ENCODE measurements around the gene PRRT2. TPM values are rescaled to one million over a fixed set of nuclear protein-coding genes. Genes with fewer than 3 reads are reported as not detected.

The PRRT2 gene
- total RNA-seq, 1 experiment from 2014 or later: not detected

DNA sequence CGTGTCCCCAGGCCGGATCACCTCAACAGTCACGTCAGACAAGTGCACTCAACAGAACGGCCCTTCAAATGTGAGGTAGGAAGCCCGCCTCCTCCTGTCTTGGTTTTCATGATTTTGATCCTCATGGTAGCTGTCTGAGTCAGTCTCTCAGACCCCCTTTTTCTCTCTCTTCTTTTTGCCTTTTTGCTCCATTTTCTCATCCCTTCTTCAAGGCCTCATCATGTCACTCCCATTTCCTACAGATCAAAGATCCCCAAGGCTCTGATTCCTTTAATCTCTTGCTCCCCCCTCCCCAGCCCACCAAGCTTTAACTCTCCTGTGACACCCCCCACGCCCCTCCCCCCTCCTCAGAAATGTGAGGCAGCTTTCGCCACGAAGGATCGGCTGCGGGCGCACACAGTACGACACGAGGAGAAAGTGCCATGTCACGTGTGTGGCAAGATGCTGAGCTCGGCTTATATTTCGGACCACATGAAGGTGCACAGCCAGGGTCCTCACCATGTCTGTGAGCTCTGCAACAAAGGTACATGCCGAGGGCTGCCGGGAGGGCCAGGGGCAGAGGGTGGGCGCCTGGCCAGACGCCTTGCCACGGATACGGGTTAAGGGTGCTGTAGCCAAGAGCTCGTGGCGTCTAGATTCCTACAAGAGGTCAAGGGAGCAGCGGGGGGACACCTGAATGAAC, 3.6 kb upstream of the PRRT2 start:
- DNase-seq (ENCODE audit: low read depth, low spot score): peak; percentile 20
- in situ Hi-C loops (cut with HindIII; ENCODE audit: low pct_unique_long_range_greater_than_20kb, low sequenced_read_pairs): no loop called here

DNA sequence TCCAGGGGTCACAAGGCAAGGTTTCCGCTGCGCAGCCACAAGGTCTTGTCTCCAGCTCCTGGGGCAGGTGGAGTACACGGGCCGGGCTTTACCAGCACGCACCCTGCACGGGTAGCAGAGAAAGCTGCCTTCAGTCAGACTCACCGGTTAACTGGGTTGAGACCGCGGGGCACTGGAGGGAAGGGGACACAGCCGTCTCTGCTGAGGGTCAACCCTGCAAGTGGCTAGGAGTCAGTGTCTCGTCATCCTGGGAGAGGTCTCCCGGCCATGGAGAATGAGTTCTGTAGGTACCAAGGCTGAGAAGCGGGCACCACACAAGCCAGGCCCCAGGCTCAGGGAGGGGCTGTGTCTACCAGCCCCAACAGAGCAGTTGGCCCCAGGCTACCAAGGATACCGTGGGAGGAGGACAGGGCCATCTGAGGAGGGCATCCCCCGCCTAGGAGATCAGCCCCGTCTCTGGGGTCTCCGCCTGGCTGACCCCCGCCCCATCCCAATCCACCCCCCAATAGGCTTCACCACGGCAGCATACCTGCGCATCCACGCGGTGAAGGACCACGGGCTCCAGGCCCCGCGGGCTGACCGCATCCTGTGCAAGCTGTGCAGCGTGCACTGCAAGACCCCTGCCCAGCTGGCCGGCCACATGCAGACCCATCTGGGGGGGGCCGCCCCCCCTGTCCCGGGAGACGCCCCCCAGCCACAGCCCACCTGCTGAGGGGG, 2.8 kb upstream of the PRRT2 start:
- DNase-seq (ENCODE audit: low read depth, low spot score): no peak
- in situ Hi-C loops (cut with HindIII; ENCODE audit: low pct_unique_long_range_greater_than_20kb, low sequenced_read_pairs): no loop called here

- in situ Hi-C loops (cut with HindIII; ENCODE audit: low pct_unique_long_range_greater_than_20kb, low sequenced_read_pairs): no loop called here
- DNase-seq (ENCODE audit: low read depth, low spot score): peak; percentile 14
Measured at GRCh38 chr16:29809850-29810698, 1.9 kb upstream of the PRRT2 start.

DNA sequence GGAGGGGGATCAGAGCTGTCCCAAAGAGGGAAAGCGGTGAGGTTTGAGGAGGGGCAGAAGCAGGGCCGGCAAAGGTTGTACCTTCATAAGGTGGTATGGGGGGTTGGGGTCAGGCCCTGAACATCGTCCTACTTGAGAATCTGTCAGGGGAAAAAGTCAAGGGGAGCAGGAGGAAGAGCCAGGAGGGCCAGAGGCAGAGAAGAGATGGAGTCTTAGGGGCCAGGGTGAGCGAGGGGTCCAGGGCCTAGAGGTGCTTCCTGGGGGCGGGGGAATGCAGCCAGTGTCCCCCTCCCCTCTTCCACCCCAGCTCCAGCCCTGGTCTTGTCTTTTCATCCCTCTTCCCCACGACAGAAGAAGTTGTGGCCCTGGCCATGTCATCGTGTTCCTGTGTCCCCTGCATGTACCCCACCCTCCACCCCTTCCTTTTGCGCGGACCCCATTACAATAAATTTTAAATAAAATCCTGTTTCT, 1.3 kb upstream of the PRRT2 start:
- in situ Hi-C loops (cut with HindIII; ENCODE audit: low pct_unique_long_range_greater_than_20kb, low sequenced_read_pairs): no loop called here
- no peak for DNase-seq (ENCODE audit: low read depth, low spot score)

- peak; percentile 94 for DNase-seq (ENCODE audit: low read depth, low spot score)
- in situ Hi-C loops (cut with HindIII; ENCODE audit: low pct_unique_long_range_greater_than_20kb, low sequenced_read_pairs): no loop called here
Measured at GRCh38 chr16:29811170-29811895, 660 bp upstream of the PRRT2 start.

DNA sequence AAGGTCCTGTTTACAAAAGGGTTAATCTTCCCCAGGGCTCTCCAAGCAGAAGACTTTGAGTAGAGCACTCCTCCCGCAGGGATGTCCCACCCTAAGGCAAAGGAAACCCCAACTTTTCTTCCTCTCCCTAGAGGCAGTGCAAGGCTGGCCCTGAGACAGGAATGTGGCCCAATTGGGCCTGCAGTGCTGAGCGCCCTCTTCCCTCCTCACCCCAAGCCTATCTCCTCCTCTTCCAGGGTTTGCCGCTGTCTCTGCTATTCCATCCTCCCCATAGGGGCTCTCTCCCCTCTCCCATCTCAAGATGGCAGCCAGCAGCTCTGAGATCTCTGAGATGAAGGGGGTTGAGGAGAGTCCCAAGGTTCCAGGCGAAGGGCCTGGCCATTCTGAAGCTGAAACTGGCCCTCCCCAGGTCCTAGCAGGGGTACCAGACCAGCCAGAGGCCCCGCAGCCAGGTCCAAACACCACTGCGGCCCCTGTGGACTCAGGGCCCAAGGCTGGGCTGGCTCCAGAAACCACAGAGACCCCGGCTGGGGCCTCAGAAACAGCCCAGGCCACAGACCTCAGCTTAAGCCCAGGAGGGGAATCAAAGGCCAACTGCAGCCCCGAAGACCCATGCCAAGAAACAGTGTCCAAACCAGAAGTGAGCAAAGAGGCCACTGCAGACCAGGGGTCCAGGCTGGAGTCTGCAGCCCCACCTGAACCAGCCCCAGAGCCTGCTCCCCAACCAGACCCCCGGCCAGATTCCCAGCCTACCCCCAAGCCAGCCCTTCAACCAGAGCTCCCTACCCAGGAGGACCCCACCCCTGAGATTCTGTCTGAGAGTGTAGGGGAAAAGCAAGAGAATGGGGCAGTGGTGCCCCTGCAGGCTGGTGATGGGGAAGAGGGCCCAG, 1.0 kb downstream of the PRRT2 start:
- no peak for DNase-seq (ENCODE audit: low read depth, low spot score)
- in situ Hi-C loops (cut with HindIII; ENCODE audit: low pct_unique_long_range_greater_than_20kb, low sequenced_read_pairs): no loop called here

DNA sequence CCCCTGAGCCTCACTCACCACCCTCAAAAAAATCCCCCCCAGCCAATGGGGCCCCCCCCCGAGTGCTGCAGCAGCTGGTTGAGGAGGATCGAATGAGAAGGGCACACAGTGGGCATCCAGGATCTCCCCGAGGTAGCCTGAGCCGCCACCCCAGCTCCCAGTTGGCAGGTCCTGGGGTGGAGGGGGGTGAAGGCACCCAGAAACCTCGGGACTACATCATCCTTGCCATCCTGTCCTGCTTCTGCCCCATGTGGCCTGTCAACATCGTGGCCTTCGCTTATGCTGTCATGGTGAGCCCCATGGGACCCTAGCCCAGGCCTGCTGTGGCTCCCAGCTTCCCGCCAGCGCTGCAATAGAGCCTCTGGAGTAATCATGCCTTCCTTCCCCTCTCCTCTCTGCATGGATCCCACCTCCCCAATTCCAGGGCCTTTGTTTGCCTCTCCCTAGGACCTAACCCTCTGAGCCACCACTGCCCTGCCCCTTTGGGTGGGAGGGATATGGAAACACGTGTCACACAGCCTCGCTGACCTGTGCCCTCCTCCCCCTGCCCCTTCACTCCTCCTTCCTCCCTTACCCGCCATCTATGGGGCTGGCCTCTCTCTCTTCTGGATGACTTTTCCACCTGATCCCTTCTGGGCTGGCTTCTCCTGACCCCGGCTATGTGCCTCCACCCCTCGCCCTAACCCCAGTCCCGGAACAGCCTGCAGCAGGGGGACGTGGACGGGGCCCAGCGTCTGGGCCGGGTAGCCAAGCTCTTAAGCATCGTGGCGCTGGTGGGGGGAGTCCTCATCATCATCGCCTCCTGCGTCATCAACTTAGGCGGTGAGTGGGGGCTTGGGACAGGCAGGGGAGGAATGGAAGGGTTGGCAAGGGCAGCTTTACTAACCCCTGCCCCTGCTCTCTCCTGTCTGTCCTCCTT, 1.9 kb downstream of the PRRT2 start:
- in situ Hi-C loops (cut with HindIII; ENCODE audit: low pct_unique_long_range_greater_than_20kb, low sequenced_read_pairs): no loop called here
- DNase-seq (ENCODE audit: low read depth, low spot score): no peak

DNA sequence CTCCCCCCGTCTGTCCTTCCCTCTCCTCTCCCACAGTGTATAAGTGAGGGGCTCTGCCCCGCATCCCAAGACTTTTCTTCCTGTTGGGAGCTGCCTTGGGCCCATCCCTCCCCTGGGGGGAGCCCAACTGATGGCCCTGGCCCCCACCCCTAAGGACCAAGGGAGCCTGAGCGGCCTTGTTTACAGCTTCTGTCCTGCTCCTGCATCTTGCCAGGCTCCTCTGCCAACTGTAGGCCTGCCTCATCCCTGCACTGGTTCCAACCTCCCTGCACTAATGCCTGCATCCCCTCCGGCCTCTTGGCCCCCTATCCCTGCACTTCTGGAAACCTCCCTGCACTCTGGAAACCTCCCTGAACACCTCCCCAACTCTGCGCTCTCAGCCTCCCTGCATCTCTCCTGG, 2.6 kb downstream of the PRRT2 start:
- in situ Hi-C loops (cut with HindIII; ENCODE audit: low pct_unique_long_range_greater_than_20kb, low sequenced_read_pairs): no loop called here
- no peak for DNase-seq (ENCODE audit: low read depth, low spot score)

GRCh38 chr16:29815032-29815721, 3.2 kb downstream of the PRRT2 start:
- in situ Hi-C loops (cut with HindIII; ENCODE audit: low pct_unique_long_range_greater_than_20kb, low sequenced_read_pairs): no loop called here
- DNase-seq (ENCODE audit: low read depth, low spot score): no peak

- in situ Hi-C loops (cut with HindIII; ENCODE audit: low pct_unique_long_range_greater_than_20kb, low sequenced_read_pairs): no loop called here
- DNase-seq (ENCODE audit: low read depth, low spot score): peak; percentile 98
Measured at GRCh38 chr16:29815793-29816693, 4.0 kb downstream of the PRRT2 start, which contains the start of gene PAGR1. PAGR1 (plus strand) TSS chr16:29816152; CDS start chr16:29816526, 374 bp downstream.

GRCh38 chr16:29816694-29817441, 4.9 kb downstream of the PRRT2 start:
- in situ Hi-C loops (cut with HindIII; ENCODE audit: low pct_unique_long_range_greater_than_20kb, low sequenced_read_pairs): no loop called here

DNA sequence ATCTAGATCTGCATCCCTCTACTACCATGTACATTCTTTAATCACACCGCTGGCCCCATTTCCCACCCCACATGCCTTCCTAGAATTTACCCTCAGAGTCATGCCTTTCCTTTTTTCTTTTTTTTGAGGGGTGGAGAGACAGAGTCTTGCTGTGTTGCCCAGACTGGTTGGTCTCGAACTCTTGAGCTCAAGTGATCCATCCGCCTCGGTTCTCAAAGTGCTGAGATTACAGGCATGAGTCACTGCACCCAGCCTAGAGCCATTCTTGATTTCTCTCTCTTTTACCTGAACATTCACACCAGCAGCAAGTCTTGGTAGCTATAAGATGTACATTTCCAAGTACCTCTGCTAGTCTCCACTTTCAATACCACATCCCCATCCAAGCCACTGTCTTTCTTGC, 6.1 kb downstream of the PRRT2 start:
- DNase-seq (ENCODE audit: low read depth, low spot score): no peak
- in situ Hi-C loops (cut with HindIII; ENCODE audit: low pct_unique_long_range_greater_than_20kb, low sequenced_read_pairs): no loop called here

More at GRCh38 chr16:29816694-29817441, 4.9 kb downstream of the PRRT2 start:
- DNase-seq (ENCODE audit: low read depth, low spot score): peak; percentile 59

- in situ Hi-C loops (cut with HindIII; ENCODE audit: low pct_unique_long_range_greater_than_20kb, low sequenced_read_pairs): no loop called here
- DNase-seq (ENCODE audit: low read depth, low spot score): no peak
Measured at GRCh38 chr16:29819506-29819905, 7.5 kb downstream of the PRRT2 start.

DNA sequence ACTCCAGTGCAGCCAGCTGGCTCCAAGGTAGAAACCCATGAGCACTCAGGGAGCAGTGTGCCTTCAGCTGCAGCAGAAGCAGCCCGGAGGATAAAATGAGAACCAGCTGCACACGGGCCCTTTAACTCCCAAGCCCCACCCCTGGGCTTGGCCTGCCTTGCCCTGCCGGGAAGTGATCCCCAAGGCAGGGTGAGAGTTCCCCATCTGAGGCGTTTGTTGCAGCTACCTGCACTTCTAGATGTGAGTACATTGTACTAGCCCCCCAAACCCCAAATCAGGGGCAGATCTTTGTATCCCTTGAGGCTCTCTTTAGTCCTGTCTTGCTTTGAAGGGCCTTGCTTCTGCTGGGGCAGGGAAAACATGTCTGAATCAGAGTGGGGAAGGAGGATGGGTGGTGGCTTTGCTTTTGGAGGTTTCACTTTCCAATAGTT, 8.3 kb downstream of the PRRT2 start, which contains the start of gene MVP:
TSS of gene MVP (plus strand) at position 192 of the 431 bp plus-strand sequence. CDS start 10,088 bp downstream, outside the sequence.
- in situ Hi-C loops (cut with HindIII; ENCODE audit: low pct_unique_long_range_greater_than_20kb, low sequenced_read_pairs): no loop called here
- peak; percentile 49 for DNase-seq (ENCODE audit: low read depth, low spot score)

Measured in SK-MEL-5 (cell line).